ENCODE measurements around the gene CC2D1A.
A peak's percentile ranks its signal among the peaks of the same experiment; 100 is the strongest.

DNA sequence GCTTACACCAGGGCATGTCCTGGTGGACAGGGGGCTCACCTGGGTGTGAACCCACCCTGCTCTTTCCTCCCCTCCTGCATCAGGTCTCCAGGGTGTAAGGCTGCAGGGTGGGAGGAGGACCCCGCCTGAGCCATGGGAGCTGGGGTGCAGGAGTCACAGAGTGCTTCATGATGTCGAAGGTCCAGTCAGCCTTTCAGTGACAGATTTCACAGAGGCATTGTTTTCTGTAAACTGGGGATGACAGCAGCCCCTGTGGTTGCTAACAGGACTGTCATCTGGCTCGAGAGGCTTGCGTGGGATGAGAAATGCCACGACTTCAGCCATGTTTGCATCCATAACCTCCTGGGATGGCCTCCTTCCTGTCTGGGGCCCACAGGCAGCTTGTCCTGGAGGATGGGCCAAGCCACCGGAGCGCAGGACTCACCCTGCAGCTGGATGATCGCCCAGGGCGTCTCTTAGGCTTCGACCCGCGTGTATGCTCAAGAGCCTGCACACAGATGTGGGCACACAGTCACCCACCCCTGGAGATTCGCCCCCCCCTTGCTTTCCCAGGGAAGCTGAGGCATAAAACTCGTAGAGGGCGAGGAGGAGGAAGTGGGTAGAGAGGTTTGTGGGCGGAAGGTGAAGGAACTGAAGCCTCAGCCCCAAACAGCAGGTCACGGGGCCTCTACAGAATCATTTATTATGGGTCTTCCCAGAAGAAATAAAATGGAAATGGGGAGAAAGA lies 24.1 kb upstream of the CC2D1A start:
- TF ChIP-seq POLR2A (IDR thresholded peaks at IDR 0.05) (no peak), POLR2AphosphoS5 (IDR thresholded peaks at IDR 0.05) (peak in 1 of 3 donors; percentile 20)
- TF ChIP-seq, protein P1, sequence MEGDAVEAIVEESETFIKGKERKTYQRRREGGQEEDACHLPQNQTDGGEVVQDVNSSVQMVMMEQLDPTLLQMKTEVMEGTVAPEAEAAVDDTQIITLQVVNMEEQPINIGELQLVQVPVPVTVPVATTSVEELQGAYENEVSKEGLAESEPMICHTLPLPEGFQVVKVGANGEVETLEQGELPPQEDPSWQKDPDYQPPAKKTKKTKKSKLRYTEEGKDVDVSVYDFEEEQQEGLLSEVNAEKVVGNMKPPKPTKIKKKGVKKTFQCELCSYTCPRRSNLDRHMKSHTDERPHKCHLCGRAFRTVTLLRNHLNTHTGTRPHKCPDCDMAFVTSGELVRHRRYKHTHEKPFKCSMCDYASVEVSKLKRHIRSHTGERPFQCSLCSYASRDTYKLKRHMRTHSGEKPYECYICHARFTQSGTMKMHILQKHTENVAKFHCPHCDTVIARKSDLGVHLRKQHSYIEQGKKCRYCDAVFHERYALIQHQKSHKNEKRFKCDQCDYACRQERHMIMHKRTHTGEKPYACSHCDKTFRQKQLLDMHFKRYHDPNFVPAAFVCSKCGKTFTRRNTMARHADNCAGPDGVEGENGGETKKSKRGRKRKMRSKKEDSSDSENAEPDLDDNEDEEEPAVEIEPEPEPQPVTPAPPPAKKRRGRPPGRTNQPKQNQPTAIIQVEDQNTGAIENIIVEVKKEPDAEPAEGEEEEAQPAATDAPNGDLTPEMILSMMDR (IDR thresholded peaks at IDR 0.05) = no peak
